ENCODE data around the gene MLKL. TPM values are rescaled to one million over a fixed set of nuclear protein-coding genes. Genes with fewer than 3 reads are reported as not detected.

Gene MLKL
- total RNA-seq, 4 donors from 2014 or later: 6.0 to 12.0 (median 9.9) TPM

- TF ChIP-seq POLR2A (IDR thresholded peaks at IDR 0.05) (no peak), CTCF (IDR thresholded peaks at IDR 0.05) (no peak)
- Histone ChIP-seq H3K36me3 (peaks cover 0 to 20% of the 10 kb centered on the region in 2 donors), H3K4me1 (peaks cover 0 to 5% of the 10 kb centered on the region in 2 donors), H3K4me3 (replicated peaks in 1 of 3) (no peak overlapping the region), H3K9me3 (no peaks in the 10 kb centered on the region), H3K27me3 (no peaks in the 10 kb centered on the region), H3K27ac (no peak overlapping the region)
- WGBS, 2 donors: 68 to 75% methylated on average over 1 of the region's 1 CpG
- intact Hi-C loops (cut with DNase I): no loop called here
- no peak for DNase-seq
Measured at GRCh38 chr16:74652249-74652648, 48.4 kb downstream of the MLKL start.

DNA sequence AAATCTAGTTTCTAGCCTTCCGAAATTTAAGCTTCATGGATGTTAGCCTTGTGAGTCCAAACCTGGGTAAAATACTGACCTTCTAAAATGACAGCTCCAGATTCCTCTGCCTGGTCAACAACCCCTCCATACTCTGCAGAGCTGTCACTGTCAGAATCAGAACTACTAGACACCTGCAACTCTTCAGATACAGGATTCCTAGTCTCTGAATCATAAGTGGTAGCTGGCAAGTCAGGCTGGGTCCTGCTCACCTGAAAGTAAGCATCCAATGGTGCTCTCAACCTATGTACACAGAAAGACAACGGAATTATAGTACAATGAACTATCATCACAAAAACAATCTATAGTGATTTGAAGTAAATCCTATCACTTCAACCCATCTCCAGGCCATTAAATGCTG, 48.8 kb downstream of the MLKL start:
- Histone ChIP-seq H3K27ac (no peak overlapping the region), H3K4me1 (peaks cover 0 to 5% of the 10 kb centered on the region in 2 donors), H3K36me3 (peaks cover 0 to 20% of the 10 kb centered on the region in 2 donors), H3K4me3 (replicated peaks in 1 of 3) (no peak overlapping the region), H3K9me3 (no peaks in the 10 kb centered on the region), H3K27me3 (no peaks in the 10 kb centered on the region)
- 84 to 87% methylated on average over 2 of the region's 2 CpGs for WGBS, 2 donors
- TF ChIP-seq CTCF (IDR thresholded peaks at IDR 0.05): no peak
- DNase-seq: no peak
- intact Hi-C loops (cut with DNase I): no loop called here

- Histone ChIP-seq H3K27ac (no peak overlapping the region), H3K4me3 (replicated peaks in 1 of 3) (no peak overlapping the region), H3K27me3 (no peaks in the 10 kb centered on the region), H3K36me3 (peaks cover 0 to 22% of the 10 kb centered on the region in 2 donors), H3K9me3 (no peaks in the 10 kb centered on the region), H3K4me1 (peaks cover 0 to 5% of the 10 kb centered on the region in 2 donors)
- TF ChIP-seq CTCF (IDR thresholded peaks at IDR 0.05) (peak in 1 of 6 experiments; percentile 50), POLR2A (IDR thresholded peaks at IDR 0.05) (no peak)
- 89 to 91% methylated on average over 6 of the region's 6 CpGs for WGBS, 2 donors
- DNase-seq: no peak
- intact Hi-C loops (cut with DNase I): no loop called here
Measured at GRCh38 chr16:74650966-74651567, 49.6 kb downstream of the MLKL start.

- peaks cover 0 to 19% of the 10 kb centered on the region in 2 donors for H3K36me3 ChIP-seq
- WGBS, 2 donors: 72 to 76% methylated on average over 1 of the region's 1 CpG
- no peaks in the 10 kb centered on the region for H3K27me3 ChIP-seq
- DNase-seq: no peak
- peaks cover 0 to 5% of the 10 kb centered on the region in 2 donors for H3K4me1 ChIP-seq
- H3K27ac ChIP-seq: no peak overlapping the region
- no peak overlapping the region for H3K4me3 ChIP-seq (replicated peaks in 1 of 3)
- TF ChIP-seq CTCF (IDR thresholded peaks at IDR 0.05) (no peak), POLR2A (IDR thresholded peaks at IDR 0.05) (no peak)
- H3K9me3 ChIP-seq: no peaks in the 10 kb centered on the region
- intact Hi-C loops (cut with DNase I): no loop called here
Measured at GRCh38 chr16:74649839-74650504, 50.7 kb downstream of the MLKL start.

DNA sequence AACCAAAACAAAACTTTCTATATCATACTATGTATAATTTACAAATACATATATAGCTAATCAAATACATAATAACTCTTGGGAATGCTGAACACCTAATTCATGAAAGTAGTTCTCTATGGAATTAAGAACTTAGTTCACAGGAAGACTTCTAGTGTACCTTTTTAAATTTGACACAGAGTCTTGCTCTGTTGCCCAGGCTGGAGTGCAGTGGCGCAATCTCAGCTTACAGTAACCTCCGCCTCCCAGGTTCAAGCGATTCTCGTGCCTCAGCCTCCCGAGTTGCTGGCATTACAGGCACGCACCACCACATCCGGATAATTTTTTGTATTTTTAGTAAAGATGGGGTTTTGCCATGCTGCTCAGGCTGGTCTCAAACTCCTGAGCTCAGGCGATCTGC, 58.7 kb downstream of the MLKL start:
- peaks cover 17 to 19% of the 10 kb centered on the region in 2 donors for H3K36me3 ChIP-seq
- intact Hi-C loops (cut with DNase I): no loop called here
- no peaks in the 10 kb centered on the region for H3K27me3 ChIP-seq
- no peak for DNase-seq
- WGBS, 2 donors: 97 to 98% methylated on average over 8 of the region's 8 CpGs
- no peak for TF ChIP-seq CTCF (IDR thresholded peaks at IDR 0.05)
- no peak for TF ChIP-seq POLR2A (IDR thresholded peaks at IDR 0.05)
- no peak overlapping the region for H3K27ac ChIP-seq
- no peaks in the 10 kb centered on the region for H3K9me3 ChIP-seq
- H3K4me1 ChIP-seq: no peaks in the 10 kb centered on the region
- H3K4me3 ChIP-seq (replicated peaks in 1 of 3): no peak overlapping the region
